IMR-90 (cell line): ENCODE data around the gene MICOS13. TPM values are rescaled to one million over a fixed set of nuclear protein-coding genes. Genes with fewer than 3 reads are reported as not detected.
"Not testable (repeated sequence)": the region's sequence is repeated elsewhere in the genome, so short reads cannot be mapped to it uniquely, and the experiment has no call there.

ENCODE experiments used
- ATAC-seq: fragments of 200-7000 bp; cut with Tn5 transposase; 2 replicates; pipeline ENCODE4 v1.9.1; 2020; ENCODE audit warnings: low read depth, mild to moderate bottlenecking, moderate library complexity
- BruUV-seq: library from RNA; stranded (reverse); fragments of 400-500 nt; replicated peaks from 2 replicates; lab custom pipeline; 2021; lab: Mats Ljungman, UMichigan
- CTCF ChIA-PET: fragments of 300-600 bp; formaldehyde crosslinking; extraction: SDS; loops from one replicate; lab custom pipeline; 2021; ENCODE audit warnings: antibody characterized with exemption; lab: Yijun Ruan, JAX
- POLR2A ChIA-PET: fragments of 300-600 bp; sonication (Branson Sonifier 250); formaldehyde crosslinking; loops from one replicate; lab custom pipeline; 2022; ENCODE audit warnings: antibody characterized with exemption; ENCODE audit not compliant: unreplicated experiment; lab: Charles Lee
- DNase-seq: peaks from one replicate; pipeline ENCODE4 v3.0.0; 2013
- H2AFZ ChIP-seq: replicated peaks from 2 replicates; pipeline ENCODE3; 2013; ENCODE audit warnings: low read length, mild to moderate bottlenecking; ENCODE audit not compliant: poor library complexity
- H2AK5ac ChIP-seq: 2 replicates; pipeline ENCODE4 v1.6.1; 2013; ENCODE audit warnings: low read depth, low read length, inconsistent platforms
- H2AK9ac ChIP-seq: replicated peaks from 2 replicates; pipeline ENCODE3; 2013; ENCODE audit warnings: mild to moderate bottlenecking, low read depth, low read length, moderate library complexity; ENCODE audit not compliant: poor library complexity
- H2BK120ac ChIP-seq: 2 replicates; pipeline ENCODE4 v1.6.1; 2013; ENCODE audit warnings: low read depth, low read length, inconsistent platforms
- H2BK15ac ChIP-seq: 3 replicates; pipeline ENCODE4 v1.6.1; 2013; ENCODE audit warnings: low read depth, low read length, inconsistent platforms
- H2BK20ac ChIP-seq: 2 replicates; pipeline ENCODE4 v1.6.1; 2013; ENCODE audit warnings: low read depth, mild to moderate bottlenecking, inconsistent platforms, low read length, moderate library complexity
- H2BK5ac ChIP-seq: 2 replicates; pipeline ENCODE4 v1.6.1; 2013; ENCODE audit warnings: mild to moderate bottlenecking, low read depth, low read length, inconsistent platforms; ENCODE audit not compliant: poor library complexity, severe bottlenecking
- H3K14ac ChIP-seq: replicated peaks from 2 replicates; pipeline ENCODE4 v1.6.1; 2013; ENCODE audit warnings: low read depth, low read length, inconsistent platforms
- H3K18ac ChIP-seq: 2 replicates; pipeline ENCODE4 v1.6.1; 2013; ENCODE audit warnings: low read depth, low read length, control low read depth
- H3K23ac ChIP-seq: 2 replicates; pipeline ENCODE4 v1.6.1; 2013; ENCODE audit warnings: low read depth, low read length, inconsistent platforms
- H3K27ac ChIP-seq: 2 replicates; pipeline ENCODE4 v1.5.1; 2013; ENCODE audit warnings: mild to moderate bottlenecking, control low read depth, low read length; ENCODE audit not compliant: insufficient read depth
- H3K27me3 ChIP-seq: 2 replicates; pipeline ENCODE4 v1.6.1; 2013; ENCODE audit warnings: low read length; ENCODE audit not compliant: control insufficient read depth, insufficient read depth
- H3K36me3 ChIP-seq: 2 replicates; pipeline ENCODE4 v1.6.1; 2013; ENCODE audit warnings: low read length, mixed read lengths; ENCODE audit not compliant: control insufficient read depth, insufficient read depth
- H3K4ac ChIP-seq: 2 replicates; pipeline ENCODE4 v1.6.1; 2013; ENCODE audit warnings: low read depth, low read length, inconsistent platforms
- H3K4me1 ChIP-seq: 2 replicates; pipeline ENCODE4 v1.6.1; 2013; ENCODE audit warnings: low read length, mixed read lengths; ENCODE audit not compliant: control insufficient read depth, insufficient read depth
- H3K4me2 ChIP-seq: 2 replicates; pipeline ENCODE4 v1.6.1; 2013; ENCODE audit warnings: low read depth, mild to moderate bottlenecking, control low read depth, low read length, moderate library complexity
- H3K4me3 ChIP-seq: 2 replicates; pipeline ENCODE4 v1.5.1; 2013; ENCODE audit warnings: low read depth, mild to moderate bottlenecking, control low read depth, low read length, moderate library complexity; ENCODE audit not compliant: insufficient read depth
- H3K56ac ChIP-seq: 2 replicates; pipeline ENCODE4 v1.6.1; 2013; ENCODE audit warnings: low read length, inconsistent platforms; ENCODE audit not compliant: insufficient read depth; ENCODE audit errors: extremely low read depth
- H3K79me1 ChIP-seq, 2 experiments: 2 replicates each; pipeline ENCODE4 v1.6.1; 2013; ENCODE audit warnings: low read length in 2 of 2, inconsistent platforms in 1 of 2, low read depth in 1 of 2
- H3K9ac ChIP-seq: 2 replicates; pipeline ENCODE4 v1.6.1; 2013; ENCODE audit warnings: low read depth, low read length, control low read depth
- H3K9me1 ChIP-seq: 2 replicates; pipeline ENCODE4 v1.6.1; 2013; ENCODE audit warnings: low read length, inconsistent platforms; ENCODE audit not compliant: insufficient read depth
- H3K9me3 ChIP-seq: 2 replicates; pipeline ENCODE4 v1.6.1; 2013; ENCODE audit warnings: low read length; ENCODE audit not compliant: control insufficient read depth, insufficient read depth
- H4K20me1 ChIP-seq: 2 replicates; pipeline ENCODE4 v1.6.1; 2013; ENCODE audit warnings: low read length, inconsistent platforms; ENCODE audit not compliant: insufficient read depth
- H4K5ac ChIP-seq: 2 replicates; pipeline ENCODE4 v1.6.1; 2013; ENCODE audit warnings: mild to moderate bottlenecking, low read depth, low read length, control low read depth
- H4K8ac ChIP-seq, 2 experiments: 2 replicates each; pipeline ENCODE4 v1.6.1; 2013; ENCODE audit warnings: low read depth in 2 of 2, low read length in 2 of 2, control low read depth in 1 of 2, inconsistent platforms in 1 of 2
- H4K91ac ChIP-seq: 2 replicates; pipeline ENCODE4 v1.6.1; 2013; ENCODE audit warnings: low read depth, low read length, inconsistent platforms; ENCODE audit not compliant: insufficient read depth
- WGBS, 2 experiments: methylation state at CpG; one replicate each; pipeline versions ENCODE4 v1.1.5 to v1.1.7; 2013; ENCODE audit warnings: missing lambda C conversion rate in 2 of 2; ENCODE audit not compliant: insufficient read length in 1 of 2; ENCODE audit errors: extremely low coverage in 2 of 2; 5-methylcytosine and 5-hydroxymethylcytosine counted together
- dilution Hi-C: fragments of 300-500 bp; cut with HindIII; formaldehyde crosslinking; loops from one replicate; pipeline ENCODE4 v1.14.3; 2018; ENCODE audit warnings: low sequenced_read_pairs; ENCODE audit not compliant: unreplicated experiment
- in situ Hi-C: fragments of 300-500 bp; cut with MboI; formaldehyde crosslinking; loops from 3 replicates; pipeline ENCODE4 v1.14.3; 2019; ENCODE audit warnings: low sequenced_read_pairs, inconsistent platforms, mixed read lengths
- intact Hi-C: fragments of 100-400 bp; cut with micrococcal nuclease; formaldehyde crosslinking; loops from 2 replicates; pipeline ENCODE4 v1.10.0; 2022
- polyA plus RNA-seq, 3 experiments: library from polyadenylated mRNA; depleted of rRNA; stranded (reverse); fragments of >200 nt; gene quantifications; 2 replicates each; pipeline ENCODE4 v1.2.3, GENCODE V29; 2012; ENCODE audit warnings: low replicate concordance in 1 of 3
- total RNA-seq: library from RNA; depleted of rRNA; stranded (reverse); fragments of >200 nt; gene quantifications from 2 replicates; pipeline ENCODE4 v1.2.3, GENCODE V29; 2012

The MICOS13 gene
- total and polyA plus RNA-seq, 2 of the 4 experiments (the other 2 are of a cell fraction) = 14.5 to 48.9 TPM

GRCh38 chr19:5688262-5688881 is 8.1 kb upstream of the MICOS13 start:
- Histone ChIP-seq H3K36me3 (peaks cover 22% of the 10 kb centered on the region), H3K79me1 (peaks cover 0 to 26% of the 10 kb centered on the region in 2 experiments; a peak in 1 of 4 replicates), H4K20me1 (peaks cover 33% of the 10 kb centered on the region)
- BruUV-seq, H3K23ac ChIP-seq, H3K27ac ChIP-seq, ATAC-seq, H3K9ac ChIP-seq, H4K8ac ChIP-seq, H3K4me1 ChIP-seq, DNase-seq, H3K18ac ChIP-seq, H2AK5ac ChIP-seq, H3K4ac ChIP-seq, intact Hi-C loops, CTCF ChIA-PET, H4K5ac ChIP-seq, POLR2A ChIA-PET, H2BK120ac ChIP-seq, H3K27me3 ChIP-seq, H3K56ac ChIP-seq, H3K9me3 ChIP-seq, H2AFZ ChIP-seq, H3K4me2 ChIP-seq, dilution Hi-C loops, H4K91ac ChIP-seq, H3K14ac ChIP-seq, H2BK20ac ChIP-seq, H2BK5ac ChIP-seq, H2BK15ac ChIP-seq, in situ Hi-C loops, H3K9me1 ChIP-seq, H3K4me3 ChIP-seq, H2AK9ac ChIP-seq: not testable (repeated sequence)
- WGBS, 2 experiments = no CpG with 5 or more reads among the region's 13 CpGs
